Endothelial cell of umbilical vein (primary cell): ENCODE results near the gene TIMM10B.

ENCODE experiments used
- EZH2 ChIP-seq: IDR thresholded peaks from 2 replicates; pipeline ENCODE4 v1.6.1; 2012; ENCODE audit warnings: borderline replicate concordance, low read depth, mild to moderate bottlenecking, moderate library complexity, low read length, inconsistent platforms; ENCODE audit not compliant: severe bottlenecking
- MAX ChIP-seq: IDR thresholded peaks from 2 replicates; pipeline ENCODE4 v1.6.1; 2011; ENCODE audit not compliant: insufficient read depth, insufficient read length
- POLR2A ChIP-seq: IDR thresholded peaks from 2 replicates; pipeline ENCODE4 v1.6.1; 2012; ENCODE audit warnings: low read depth, mild to moderate bottlenecking, control low read depth, low read length

GRCh38 chr11:6530848-6531247, 49.5 kb downstream of the TIMM10B start:
- no peak for TF ChIP-seq POLR2A
- TF ChIP-seq EZH2, result no peak
- TF ChIP-seq MAX, result no peak
